OCI-LY7 (cell line): ENCODE data around the gene FCHSD2. TPM values are rescaled to one million over a fixed set of nuclear protein-coding genes. Genes with fewer than 3 reads are reported as not detected.

Experiments used
- BruUV-seq: library from RNA; stranded (reverse); fragments of 400-500 nt; replicated peaks from 2 replicates; lab custom pipeline; 2021; lab: Mats Ljungman, UMichigan
- CTCF ChIA-PET: fragments of 300-600 bp; sonication (Branson Sonifier 250); formaldehyde crosslinking; loops from one replicate; lab custom pipeline; 2022; ENCODE audit warnings: antibody characterized with exemption; ENCODE audit not compliant: unreplicated experiment; lab: Charles Lee
- POLR2A ChIA-PET: fragments of 300-600 bp; sonication (Branson Sonifier 250); formaldehyde crosslinking; loops from one replicate; lab custom pipeline; 2022; ENCODE audit warnings: antibody characterized with exemption; lab: Charles Lee
- DNase-seq: peaks from one replicate; pipeline ENCODE4 v3.0.0-alpha.2; 2015; ENCODE audit warnings: low spot score
- H2AFZ ChIP-seq: fragments of 200-600 bp; sonication (generic), shearing (Covaris generic); 2 replicates; pipeline ENCODE4 v1.6.1; 2014; ENCODE audit warnings: mild to moderate bottlenecking, antibody characterized with exemption, low read length, moderate library complexity
- H3K27ac ChIP-seq: fragments of 200-600 bp; sonication (generic); 2 replicates; pipeline ENCODE4 v1.5.1; 2014; ENCODE audit warnings: mixed run types, low read depth, mild to moderate bottlenecking, moderate library complexity, low read length, inconsistent platforms; ENCODE audit not compliant: poor library complexity, severe bottlenecking
- H3K36me3 ChIP-seq: fragments of 200-600 bp; sonication (generic); 2 replicates; pipeline ENCODE4 v1.6.1; 2014; ENCODE audit warnings: mild to moderate bottlenecking, antibody characterized with exemption, low read length, moderate library complexity, mixed read lengths; ENCODE audit not compliant: insufficient read depth
- H3K4me1 ChIP-seq: fragments of 200-600 bp; sonication (generic); 2 replicates; pipeline ENCODE4 v1.5.1; 2014; ENCODE audit warnings: mild to moderate bottlenecking, low read length; ENCODE audit not compliant: insufficient read depth, poor library complexity, severe bottlenecking
- H3K4me2 ChIP-seq: fragments of 200-600 bp; sonication (generic); 2 replicates; pipeline ENCODE4 v1.6.1; 2014; ENCODE audit warnings: mild to moderate bottlenecking, low read length
- H3K4me3 ChIP-seq: fragments of 200-600 bp; sonication (generic); 2 replicates; pipeline ENCODE4 v1.5.1; 2014; ENCODE audit warnings: mild to moderate bottlenecking, low read depth, low read length; ENCODE audit not compliant: poor library complexity, severe bottlenecking
- H3K79me2 ChIP-seq: fragments of 200-600 bp; sonication (generic); 2 replicates; pipeline ENCODE4 v1.6.1; 2016; ENCODE audit warnings: low read depth, mild to moderate bottlenecking, low read length, moderate library complexity, mixed read lengths; ENCODE audit not compliant: insufficient read depth
- H3K9me2 ChIP-seq: fragments of 200-600 bp; sonication (generic); 2 replicates; pipeline ENCODE4 v1.6.1; 2016; ENCODE audit warnings: mild to moderate bottlenecking, low read length, mixed read lengths; ENCODE audit not compliant: insufficient read depth
- H3K9me3 ChIP-seq: fragments of 200-600 bp; sonication (generic); 2 replicates; pipeline ENCODE4 v1.6.1; 2014; ENCODE audit warnings: mild to moderate bottlenecking, mixed run types, low read length, mixed read lengths
- H4K20me1 ChIP-seq: fragments of 200-600 bp; sonication (generic); 2 replicates; pipeline ENCODE4 v1.6.1; 2014; ENCODE audit warnings: mild to moderate bottlenecking, antibody characterized with exemption, low read length, moderate library complexity, mixed read lengths; ENCODE audit not compliant: insufficient read depth
- EZH2phosphoT487 ChIP-seq: fragments of 200-600 bp; sonication (generic); IDR thresholded peaks from 2 replicates; pipeline ENCODE4 v1.6.1; 2018; ENCODE audit warnings: low read depth, borderline replicate concordance, mild to moderate bottlenecking, mixed run types, antibody characterized with exemption, low read length, moderate library complexity, mixed read lengths
- intact Hi-C: fragments of 100-400 bp; cut with micrococcal nuclease; formaldehyde crosslinking; loops from one replicate; pipeline ENCODE4 v1.10.0; 2022; ENCODE audit not compliant: unreplicated experiment
- total RNA-seq, 2 experiments: library from RNA; depleted of rRNA in 1 of 2; stranded (reverse); fragments of >200 nt in 1 of 2; shearing (Covaris generic) in 1 of 2; gene quantifications; 2 replicates each; pipeline ENCODE4 v1.2.3, GENCODE V29; 2014 to 2022
- TF ChIP-seq, protein P1 (sequence below): fragments of 200-600 bp; sonication (generic); conservative IDR thresholded peaks from 2 replicates; pipeline ENCODE4 v1.5.1; 2014; ENCODE audit warnings: mild to moderate bottlenecking, antibody characterized with exemption, low read length, moderate library complexity, mixed read lengths

FCHSD2 gene
- total RNA-seq, 2 experiments from 2014 or later = 39.0 to 147 TPM

DNA sequence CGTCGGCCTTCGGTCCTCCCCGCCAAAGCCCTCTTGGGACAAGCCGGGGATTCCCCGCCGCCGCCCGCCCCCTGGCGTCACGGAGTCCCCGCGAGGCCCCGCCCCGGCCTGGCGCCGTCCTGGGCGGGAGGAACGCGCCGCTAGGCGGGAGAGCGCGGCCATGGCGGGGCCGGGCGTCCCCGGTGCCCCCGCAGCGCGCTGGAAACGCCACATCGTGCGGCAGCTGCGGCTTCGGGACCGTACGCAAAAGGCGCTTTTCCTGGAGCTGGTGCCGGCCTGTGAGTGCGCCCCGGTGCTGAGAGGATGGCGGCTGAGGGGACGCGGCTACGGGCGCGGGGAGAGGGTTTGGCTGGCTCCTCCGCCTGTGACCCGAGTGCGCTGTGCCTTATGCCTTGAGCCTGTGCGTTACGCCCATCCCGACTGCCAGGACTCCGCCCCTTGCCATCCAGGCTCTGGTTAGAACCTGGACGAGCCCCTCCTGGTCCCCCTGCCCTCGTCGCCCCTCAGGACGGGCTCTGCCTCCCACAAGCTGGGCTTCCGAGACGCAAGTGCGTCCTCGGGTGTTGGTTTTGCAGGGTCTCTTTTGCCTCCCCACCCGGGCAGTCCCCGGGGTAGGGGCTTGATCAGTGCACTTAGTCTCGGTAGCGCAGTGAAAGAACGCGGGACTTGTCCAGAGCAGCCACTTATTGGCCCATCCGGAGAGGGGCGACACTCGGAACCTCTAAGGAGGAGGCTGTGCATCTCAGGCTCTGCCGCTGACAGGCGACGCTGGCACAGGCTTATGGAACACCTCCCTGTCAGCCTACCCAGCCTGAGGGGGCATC, 327.6 kb downstream of the FCHSD2 start, which contains the start of gene ATG16L2:
Gene ATG16L2, plus strand, starts transcription at position 126 of the 824 bp plus-strand sequence. Its CDS starts 35 bp downstream, at position 161.
- Histone ChIP-seq H3K9me3 (no peaks in the 10 kb centered on the region), H4K20me1 (peaks cover 4% of the 10 kb centered on the region; the same call in 1 of the 2 replicates), H3K4me1 (peaks cover 27% of the 10 kb centered on the region), H3K36me3 (peaks cover 56% of the 10 kb centered on the region), H3K4me2 (peak within 1 kb of the TSS; percentile 90), H3K79me2 (peaks cover 41% of the 10 kb centered on the region), H3K4me3 (peak within 1 kb of the TSS; percentile 84), H3K9me2 (no peaks in the 10 kb centered on the region), H2AFZ (peak within 1 kb of the TSS; percentile 57), H3K27ac (peak within 1 kb of the TSS; percentile 91)
- intact Hi-C loops = loop anchor here (2.0 to 10.0 kb wide), 3 partner anchors 76 to 428 kb away; no protein-coding TSS in a partner anchor
- DNase-seq = peak; percentile 91
- no TSS peak for BruUV-seq
- CTCF ChIA-PET = no interaction called here
- TF ChIP-seq, protein P1, sequence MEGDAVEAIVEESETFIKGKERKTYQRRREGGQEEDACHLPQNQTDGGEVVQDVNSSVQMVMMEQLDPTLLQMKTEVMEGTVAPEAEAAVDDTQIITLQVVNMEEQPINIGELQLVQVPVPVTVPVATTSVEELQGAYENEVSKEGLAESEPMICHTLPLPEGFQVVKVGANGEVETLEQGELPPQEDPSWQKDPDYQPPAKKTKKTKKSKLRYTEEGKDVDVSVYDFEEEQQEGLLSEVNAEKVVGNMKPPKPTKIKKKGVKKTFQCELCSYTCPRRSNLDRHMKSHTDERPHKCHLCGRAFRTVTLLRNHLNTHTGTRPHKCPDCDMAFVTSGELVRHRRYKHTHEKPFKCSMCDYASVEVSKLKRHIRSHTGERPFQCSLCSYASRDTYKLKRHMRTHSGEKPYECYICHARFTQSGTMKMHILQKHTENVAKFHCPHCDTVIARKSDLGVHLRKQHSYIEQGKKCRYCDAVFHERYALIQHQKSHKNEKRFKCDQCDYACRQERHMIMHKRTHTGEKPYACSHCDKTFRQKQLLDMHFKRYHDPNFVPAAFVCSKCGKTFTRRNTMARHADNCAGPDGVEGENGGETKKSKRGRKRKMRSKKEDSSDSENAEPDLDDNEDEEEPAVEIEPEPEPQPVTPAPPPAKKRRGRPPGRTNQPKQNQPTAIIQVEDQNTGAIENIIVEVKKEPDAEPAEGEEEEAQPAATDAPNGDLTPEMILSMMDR = peak; percentile 60
- TF ChIP-seq EZH2phosphoT487 = no peak
- POLR2A ChIA-PET = interaction anchor here (1.2 to 2.3 kb wide), 3 partner anchors 21 to 333 kb away, joined by 3 to 8 read pairs (median 5); partner anchors contain the start of gene STARD10

DNA sequence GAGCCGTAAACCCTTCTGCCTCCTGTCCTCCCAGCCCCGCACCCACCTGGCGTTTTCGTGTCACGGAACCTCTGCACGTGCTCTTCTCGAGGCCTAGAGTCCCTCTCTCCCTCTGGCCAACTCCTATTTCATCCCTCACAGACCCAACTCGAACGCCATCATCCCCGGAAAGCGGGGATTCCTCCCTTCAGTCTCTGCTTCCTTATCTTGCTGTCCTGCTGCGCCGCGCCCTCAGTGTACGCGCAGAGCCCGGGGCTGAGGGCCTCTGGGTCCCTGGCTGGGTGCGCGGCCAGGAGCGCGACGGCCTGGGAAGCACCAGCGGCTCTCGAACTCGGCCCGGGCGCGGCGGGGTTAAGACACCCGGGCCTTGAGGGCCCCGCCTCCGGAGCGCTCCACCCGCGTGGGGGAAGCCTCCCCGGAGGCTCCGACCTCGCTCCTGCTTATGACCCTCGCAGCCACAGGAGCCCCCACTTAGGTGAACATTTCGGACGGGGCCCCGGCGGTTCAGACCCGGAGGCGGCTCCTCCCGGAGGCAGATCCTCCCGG, 328.3 kb downstream of the FCHSD2 start:
- BruUV-seq = no TSS peak
- H2AFZ ChIP-seq = peak overlapping the region; percentile 57
- peaks cover 27% of the 10 kb centered on the region for H3K4me1 ChIP-seq
- ChIA-PET POLR2A (interaction anchor here (0.5 to 1.4 kb wide), 4 partner anchors 73 to 346 kb away, joined by 3 to 6 read pairs (median 3); no protein-coding TSS in a partner anchor), CTCF (interaction anchor here (0.8 to 0.9 kb wide), 2 partner anchors 91 to 98 kb away, joined by 3 read pairs; no protein-coding TSS in a partner anchor)
- no peaks in the 10 kb centered on the region for H3K9me2 ChIP-seq
- TF ChIP-seq EZH2phosphoT487 = no peak
- TF ChIP-seq, protein P1 = no peak
- H3K27ac ChIP-seq = peak overlapping the region; percentile 91
- H3K36me3 ChIP-seq = peaks cover 54% of the 10 kb centered on the region
- peak; percentile 92 for DNase-seq
- H3K4me2 ChIP-seq = peak overlapping the region; percentile 90
- H3K9me3 ChIP-seq = no peaks in the 10 kb centered on the region
- peak overlapping the region; percentile 84 for H3K4me3 ChIP-seq
- peaks cover 41% of the 10 kb centered on the region for H3K79me2 ChIP-seq
- H4K20me1 ChIP-seq = peaks cover 4% of the 10 kb centered on the region; the same call in 1 of the 2 replicates
- intact Hi-C loops = loop anchor here (1.0 to 10.0 kb wide), 5 partner anchors 21 to 428 kb away; no protein-coding TSS in a partner anchor
